Measurements from ENCODE around the gene CDK1. TPM values are rescaled to one million over a fixed set of nuclear protein-coding genes. Genes with fewer than 3 reads are reported as not detected.

Gene CDK1
- polyA plus RNA-seq, 10 donors = 27.5 to 62.8 (median 41.6) TPM

- no peak for DNase-seq
These were observed 10.9 kb upstream of the CDK1 start for GRCh38 chr10:60767424-60767823.

GRCh38 chr10:60769406-60769805, 8.9 kb upstream of the CDK1 start:
- DNase-seq = no peak

- no peak for DNase-seq
These were observed 523 bp upstream of the CDK1 start for GRCh38 chr10:60777696-60778213.

GRCh38 chr10:60778971-60779796, 906 bp downstream of the CDK1 start:
- peak in 2 of 3 donors; percentile 11 to 67 for DNase-seq

- DNase-seq = no peak
These were observed 3.4 kb downstream of the CDK1 start for GRCh38 chr10:60781661-60782060.

- DNase-seq = no peak
These were observed 6.4 kb downstream of the CDK1 start for GRCh38 chr10:60784641-60785040.

- no peak for DNase-seq
These were observed 10.3 kb downstream of the CDK1 start for GRCh38 chr10:60788544-60788943.

- DNase-seq = no peak
These were observed 11.1 kb downstream of the CDK1 start for GRCh38 chr10:60789340-60789739.

GRCh38 chr10:60794953-60795352, 16.7 kb downstream of the CDK1 start:
- DNase-seq = no peak

GRCh38 chr10:60795465-60796202, 17.4 kb downstream of the CDK1 start:
- no peak for DNase-seq

- no peak for DNase-seq
These were observed 18.2 kb downstream of the CDK1 start for GRCh38 chr10:60796481-60796880.

GRCh38 chr10:60797200-60797599, 18.9 kb downstream of the CDK1 start:
- DNase-seq = no peak

- no peak for DNase-seq
These were observed 19.8 kb downstream of the CDK1 start for GRCh38 chr10:60798031-60798430.

- DNase-seq = no peak
These were observed 20.6 kb downstream of the CDK1 start for GRCh38 chr10:60798870-60799269.

GRCh38 chr10:60799971-60800650, 21.8 kb downstream of the CDK1 start:
- DNase-seq = no peak

GRCh38 chr10:60800918-60801317, 22.6 kb downstream of the CDK1 start:
- no peak for DNase-seq

- DNase-seq = no peak
These were observed 23.2 kb downstream of the CDK1 start for GRCh38 chr10:60801522-60801921.

- DNase-seq = no peak
These were observed 25.2 kb downstream of the CDK1 start for GRCh38 chr10:60803433-60803832.

GRCh38 chr10:60803865-60804264, 25.6 kb downstream of the CDK1 start:
- no peak for DNase-seq

- peak in 1 of 3 donors; percentile 28 for DNase-seq
These were observed 28.6 kb downstream of the CDK1 start for GRCh38 chr10:60806921-60807320.

GRCh38 chr10:60807499-60807898, 29.2 kb downstream of the CDK1 start:
- no peak for DNase-seq

- DNase-seq = no peak
These were observed 29.8 kb downstream of the CDK1 start for GRCh38 chr10:60808036-60808435.
